Stimulated activated CD8-positive, alpha-beta memory T cell treated with anti-CD3 and anti-CD28 coated beads, Interleukin-4, amount 100 ng/mL, for 4 hours (primary cell): ENCODE results near the gene NOBOX.
"Not testable (repeated sequence)": the region's sequence is repeated elsewhere in the genome, so short reads cannot be mapped to it uniquely, and the experiment has no call there.

ENCODE experiments used
- DNase-seq, 2 donors: peaks; one replicate each; pipeline ENCODE4 v3.0.0-alpha.2; 2020; ENCODE audit warnings: low read depth in 2 of 2, low spot score in 1 of 2

Gene NOBOX

GRCh38 chr7:144391823-144392255 lies 11.7 kb downstream of the NOBOX start:
- no peak for DNase-seq

GRCh38 chr7:144391014-144391413 lies 12.5 kb downstream of the NOBOX start:
- no peak for DNase-seq

GRCh38 chr7:144390481-144390880 lies 13.0 kb downstream of the NOBOX start:
- no peak for DNase-seq

- no peak for DNase-seq
Observed at GRCh38 chr7:144388950-144389349, 14.5 kb downstream of the NOBOX start.

GRCh38 chr7:144386741-144387140 lies 16.8 kb downstream of the NOBOX start:
- DNase-seq: no peak

- DNase-seq: no peak
Observed at GRCh38 chr7:144384555-144385245, 18.8 kb downstream of the NOBOX start.

- no peak for DNase-seq
Observed at GRCh38 chr7:144384071-144384470, 19.4 kb downstream of the NOBOX start.

- no peak for DNase-seq
Observed at GRCh38 chr7:144379776-144380384, 23.6 kb downstream of the NOBOX start.

- no peak for DNase-seq
Observed at GRCh38 chr7:144378651-144379050, 24.8 kb downstream of the NOBOX start.

- DNase-seq: not testable (repeated sequence)
Observed at GRCh38 chr7:144369221-144369620, 34.3 kb downstream of the NOBOX start.

GRCh38 chr7:144367250-144367649 lies 36.2 kb downstream of the NOBOX start:
- DNase-seq: not testable (repeated sequence)

- not testable (repeated sequence) for DNase-seq
Observed at GRCh38 chr7:144365523-144365922, 38.0 kb downstream of the NOBOX start.

GRCh38 chr7:144362061-144362460 lies 41.4 kb downstream of the NOBOX start:
- not testable (repeated sequence) for DNase-seq

- not testable (repeated sequence) for DNase-seq
Observed at GRCh38 chr7:144356860-144357259, 46.6 kb downstream of the NOBOX start.

- DNase-seq: not testable (repeated sequence)
Observed at GRCh38 chr7:144356185-144356584, 47.3 kb downstream of the NOBOX start.

GRCh38 chr7:144355176-144355822 lies 48.2 kb downstream of the NOBOX start, which contains the start of gene ARHGEF5:
ARHGEF5 (plus strand) TSS chr7:144355402; CDS start chr7:144362670, 7,268 bp downstream.
- DNase-seq: not testable (repeated sequence)

- DNase-seq: not testable (repeated sequence)
Observed at GRCh38 chr7:144351667-144352066, 51.8 kb downstream of the NOBOX start.

GRCh38 chr7:144348625-144349024 lies 54.9 kb downstream of the NOBOX start:
- not testable (repeated sequence) for DNase-seq
